ENCODE measurements around the gene ASPDH. TPM values are rescaled to one million over a fixed set of nuclear protein-coding genes. Genes with fewer than 3 reads are reported as not detected.
"Not testable (repeated sequence)": the region's sequence is repeated elsewhere in the genome, so short reads cannot be mapped to it uniquely, and the experiment has no call there.

ASPDH gene
- total RNA-seq, 1 experiment from 2014 or later = not detected

DNA sequence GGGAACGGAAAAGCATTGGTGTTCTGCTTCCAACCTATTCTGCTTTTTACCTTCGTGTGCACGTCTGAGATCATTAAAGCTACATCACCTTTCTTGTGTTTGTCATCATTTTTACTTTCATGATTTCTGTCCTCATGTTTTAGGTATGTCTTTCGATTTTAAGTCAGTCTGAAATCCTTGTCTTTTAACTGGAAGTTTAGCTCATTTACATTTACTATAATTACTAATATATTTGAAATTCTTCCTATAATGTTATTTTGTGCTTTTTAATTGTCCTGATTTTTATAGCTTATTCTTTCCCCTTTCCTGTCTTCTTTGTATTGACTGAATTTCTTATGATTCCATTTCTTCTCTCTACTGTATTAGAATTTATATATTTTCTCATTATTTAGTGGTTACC, 19.2 kb upstream of the ASPDH start:
- peaks cover 6% of the 10 kb centered on the region for H3K27me3 Mint-ChIP-seq (ENCODE audit: insufficient read depth, unreplicated experiment)
- DNase-seq (ENCODE audit: unreplicated experiment) = no peak
- CTCF ChIA-PET = interaction anchor here (0.8 to 1.0 kb wide), 2 partner anchors 164 to 635 kb away, joined by 4 read pairs; no protein-coding TSS in a partner anchor
- POLR2A ChIA-PET = no interaction called here
- no peaks in the 10 kb centered on the region for H3K36me3 Mint-ChIP-seq (ENCODE audit: insufficient read depth, unreplicated experiment)
- no peak overlapping the region for H3K4me3 Mint-ChIP-seq (ENCODE audit: unreplicated experiment)
- no peak overlapping the region for H3K27ac Mint-ChIP-seq (ENCODE audit: low read depth, unreplicated experiment)
- intact Hi-C loops (cut with micrococcal nuclease) = no loop called here
- TF ChIP-seq, protein P1, sequence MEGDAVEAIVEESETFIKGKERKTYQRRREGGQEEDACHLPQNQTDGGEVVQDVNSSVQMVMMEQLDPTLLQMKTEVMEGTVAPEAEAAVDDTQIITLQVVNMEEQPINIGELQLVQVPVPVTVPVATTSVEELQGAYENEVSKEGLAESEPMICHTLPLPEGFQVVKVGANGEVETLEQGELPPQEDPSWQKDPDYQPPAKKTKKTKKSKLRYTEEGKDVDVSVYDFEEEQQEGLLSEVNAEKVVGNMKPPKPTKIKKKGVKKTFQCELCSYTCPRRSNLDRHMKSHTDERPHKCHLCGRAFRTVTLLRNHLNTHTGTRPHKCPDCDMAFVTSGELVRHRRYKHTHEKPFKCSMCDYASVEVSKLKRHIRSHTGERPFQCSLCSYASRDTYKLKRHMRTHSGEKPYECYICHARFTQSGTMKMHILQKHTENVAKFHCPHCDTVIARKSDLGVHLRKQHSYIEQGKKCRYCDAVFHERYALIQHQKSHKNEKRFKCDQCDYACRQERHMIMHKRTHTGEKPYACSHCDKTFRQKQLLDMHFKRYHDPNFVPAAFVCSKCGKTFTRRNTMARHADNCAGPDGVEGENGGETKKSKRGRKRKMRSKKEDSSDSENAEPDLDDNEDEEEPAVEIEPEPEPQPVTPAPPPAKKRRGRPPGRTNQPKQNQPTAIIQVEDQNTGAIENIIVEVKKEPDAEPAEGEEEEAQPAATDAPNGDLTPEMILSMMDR (IDR thresholded peaks at IDR 0.05; ENCODE audit: unreplicated experiment) = no peak
- BruUV-seq (replicated peaks) = no TSS peak
- H3K4me1 Mint-ChIP-seq (ENCODE audit: insufficient read depth, unreplicated experiment) = no peaks in the 10 kb centered on the region
- peaks cover 17% of the 10 kb centered on the region for H3K9me3 Mint-ChIP-seq (ENCODE audit: unreplicated experiment)

DNA sequence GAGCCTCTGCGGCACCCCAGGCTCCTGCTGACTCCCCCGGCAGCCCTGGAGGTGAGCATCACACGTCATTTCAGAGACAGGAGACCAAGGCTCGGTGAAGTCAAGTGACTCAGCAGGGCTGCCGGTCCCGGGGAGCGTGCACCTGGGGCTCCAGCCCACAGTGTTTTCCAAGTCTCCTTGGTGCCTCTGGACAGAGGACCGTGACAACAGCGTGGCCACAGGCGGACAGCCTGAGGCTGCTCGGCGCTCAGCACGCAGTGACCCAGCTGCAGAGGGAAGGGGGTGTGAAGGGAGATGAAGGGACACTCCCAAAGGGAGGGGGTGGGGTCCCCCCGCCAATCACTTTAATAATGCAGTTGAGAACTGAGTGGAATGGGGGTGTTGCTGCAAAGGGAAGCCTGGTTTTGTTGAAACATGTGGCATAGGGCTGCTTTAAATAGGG, 17.5 kb upstream of the ASPDH start:
- CTCF ChIA-PET = no interaction called here
- H3K4me1 Mint-ChIP-seq (ENCODE audit: insufficient read depth, unreplicated experiment) = no peaks in the 10 kb centered on the region
- peaks cover 11% of the 10 kb centered on the region for H3K27me3 Mint-ChIP-seq (ENCODE audit: insufficient read depth, unreplicated experiment)
- POLR2A ChIA-PET = no interaction called here
- H3K36me3 Mint-ChIP-seq (ENCODE audit: insufficient read depth, unreplicated experiment) = no peaks in the 10 kb centered on the region
- H3K4me3 Mint-ChIP-seq (ENCODE audit: unreplicated experiment) = no peak overlapping the region
- DNase-seq (ENCODE audit: unreplicated experiment) = no peak
- H3K9me3 Mint-ChIP-seq (ENCODE audit: unreplicated experiment) = peaks cover 17% of the 10 kb centered on the region
- TF ChIP-seq, protein P1 (IDR thresholded peaks at IDR 0.05; ENCODE audit: unreplicated experiment) = no peak
- no TSS peak for BruUV-seq (replicated peaks)
- H3K27ac Mint-ChIP-seq (ENCODE audit: low read depth, unreplicated experiment) = no peak overlapping the region
- intact Hi-C loops (cut with micrococcal nuclease) = no loop called here

- H3K4me3 Mint-ChIP-seq (ENCODE audit: unreplicated experiment); BruUV-seq (replicated peaks); POLR2A ChIA-PET; DNase-seq (ENCODE audit: unreplicated experiment); H3K4me1 Mint-ChIP-seq (ENCODE audit: insufficient read depth, unreplicated experiment); H3K27ac Mint-ChIP-seq (ENCODE audit: low read depth, unreplicated experiment); intact Hi-C loops (cut with micrococcal nuclease); H3K36me3 Mint-ChIP-seq (ENCODE audit: insufficient read depth, unreplicated experiment): not testable (repeated sequence)
- CTCF ChIA-PET = interaction anchor here (0.8 to 3.5 kb wide), 2 partner anchors 10 to 394 kb away, joined by 3 to 11 read pairs; no protein-coding TSS in a partner anchor
- Mint-ChIP-seq H3K27me3 (ENCODE audit: insufficient read depth, unreplicated experiment) (peaks cover 11% of the 10 kb centered on the region), H3K9me3 (ENCODE audit: unreplicated experiment) (peaks cover 10% of the 10 kb centered on the region)
These were observed 14.3 kb upstream of the ASPDH start for GRCh38 chr19:50528052-50528451.

GRCh38 chr19:50522881-50523280, 9.2 kb upstream of the ASPDH start:
- H3K4me1 Mint-ChIP-seq (ENCODE audit: insufficient read depth, unreplicated experiment) = no peaks in the 10 kb centered on the region
- BruUV-seq (replicated peaks) = no TSS peak
- H3K9me3 Mint-ChIP-seq (ENCODE audit: unreplicated experiment) = no peaks in the 10 kb centered on the region
- TF ChIP-seq, protein P1 (IDR thresholded peaks at IDR 0.05; ENCODE audit: unreplicated experiment) = no peak
- H3K27me3 Mint-ChIP-seq (ENCODE audit: insufficient read depth, unreplicated experiment) = peaks cover 5% of the 10 kb centered on the region
- CTCF ChIA-PET = interaction anchor here (1.0 to 1.3 kb wide), 2 partner anchors 11 to 16 kb away, joined by 3 to 4 read pairs; no protein-coding TSS in a partner anchor
- peaks cover 6% of the 10 kb centered on the region for H3K36me3 Mint-ChIP-seq (ENCODE audit: insufficient read depth, unreplicated experiment)
- intact Hi-C loops (cut with micrococcal nuclease) = no loop called here
- no peak for DNase-seq (ENCODE audit: unreplicated experiment)
- POLR2A ChIA-PET = interaction anchor here (2.6 kb wide), 1 partner anchor 12 kb away, joined by 11 read pairs; the partner anchor contains the start of gene JOSD2
- no peak overlapping the region for H3K27ac Mint-ChIP-seq (ENCODE audit: low read depth, unreplicated experiment)
- H3K4me3 Mint-ChIP-seq (ENCODE audit: unreplicated experiment) = no peak overlapping the region
